HepG2 (cell line): ENCODE results near the gene RAPSN. TPM values are rescaled to one million over a fixed set of nuclear protein-coding genes. Genes with fewer than 3 reads are reported as not detected.

Experiments used
- CSRNP2 ChIP-seq: sonication (generic); formaldehyde crosslinking; conservative IDR thresholded peaks from 2 replicates; pipeline ENCODE4 v1.8.0; 2022; ENCODE audit warnings: low read depth, missing genetic modification reagents
- ELK4 ChIP-seq: sonication (generic); formaldehyde crosslinking; IDR thresholded peaks from 2 replicates; pipeline ENCODE4 v1.9.0; 2021; ENCODE audit warnings: missing genetic modification reagents, borderline replicate concordance
- HOXD1 ChIP-seq: sonication (generic); formaldehyde crosslinking; IDR thresholded peaks from 2 replicates; pipeline ENCODE4 v1.5.0; 2020; ENCODE audit warnings: missing genetic modification reagents
- THRA ChIP-seq: sonication (generic); formaldehyde crosslinking; IDR thresholded peaks from 2 replicates; pipeline ENCODE4 v1.4.0; 2020; ENCODE audit warnings: missing genetic modification reagents, borderline replicate concordance
- TRAFD1 ChIP-seq: sonication (generic); formaldehyde crosslinking; IDR thresholded peaks from 2 replicates; pipeline ENCODE4 v1.5.1; 2020; ENCODE audit warnings: missing genetic modification reagents, mild to moderate bottlenecking, borderline replicate concordance
- ZEB1 ChIP-seq: IDR thresholded peaks from 2 replicates; pipeline ENCODE4 v1.6.1; 2012; ENCODE audit warnings: mild to moderate bottlenecking, low read depth, inconsistent platforms; ENCODE audit not compliant: insufficient replicate concordance
- ZNF136 ChIP-seq: sonication (generic); formaldehyde crosslinking; IDR thresholded peaks from 2 replicates; pipeline ENCODE4 v1.8.1; 2022; ENCODE audit warnings: low read depth, mild to moderate bottlenecking, moderate library complexity, missing genetic modification reagents
- ZNF460 ChIP-seq: sonication (generic); formaldehyde crosslinking; IDR thresholded peaks from 2 replicates; pipeline ENCODE4 v1.5.1; 2020; ENCODE audit warnings: missing genetic modification reagents, mild to moderate bottlenecking, borderline replicate concordance
- ZNF550 ChIP-seq: sonication (generic); formaldehyde crosslinking; IDR thresholded peaks from 2 replicates; pipeline ENCODE4 v1.4.0; 2020; ENCODE audit warnings: mild to moderate bottlenecking, missing genetic modification reagents, borderline replicate concordance
- ZNF770 ChIP-seq: sonication (generic); formaldehyde crosslinking; IDR thresholded peaks from 2 replicates; pipeline ENCODE4 v1.5.0; 2020; ENCODE audit warnings: mild to moderate bottlenecking, missing genetic modification reagents
- ZXDC ChIP-seq: sonication (generic); formaldehyde crosslinking; IDR thresholded peaks from 2 replicates; pipeline ENCODE4 v1.5.0; 2020; ENCODE audit warnings: mild to moderate bottlenecking, missing genetic modification reagents
- polyA plus RNA-seq, 8 experiments: library from polyadenylated mRNA; depleted of rRNA in 3 of 8; stranded (reverse) in 7 of 8; unstranded in 1 of 8; fragments of >200 nt; fragmentation: Illumina TruSeq in 4 of 8; extraction: Trizol in 4 of 8; gene quantifications; 2 replicates each; pipeline versions ENCODE4 v1.2.1 to v1.2.3, GENCODE V29; 2011 to 2016; ENCODE audit warnings: low read depth in 4 of 8, missing spikeins in 1 of 8, mixed read lengths in 1 of 8; ENCODE audit not compliant: insufficient read depth in 1 of 8
- total RNA-seq, 5 experiments: library from RNA; depleted of rRNA; stranded (reverse); fragments of >200 nt; fragmentation: Illumina TruSeq; extraction: Trizol; gene quantifications; 2 replicates each; pipeline ENCODE4 v1.2.3, GENCODE V29; 2016; ENCODE audit warnings: low read depth in 1 of 5

The RAPSN gene
- total and polyA plus RNA-seq, 2 of the 13 experiments (the other 11 are each of a cell fraction or from before 2014, with no cell fraction given): 0.15 to 1.2 TPM

GRCh38 chr11:47407746-47408590 is 41.0 kb downstream of the RAPSN start, which contains the start of gene SLC39A13 (continued):
- no peak for TF ChIP-seq ZEB1
- TF ChIP-seq ZNF770: peak; percentile 77
- peak; percentile 51; the same call in 1 of the 2 replicates for TF ChIP-seq ZNF460
- peak; percentile 89; the same call in 1 of the 2 replicates for TF ChIP-seq ZXDC (CRISPR knock-in tag)
- TF ChIP-seq ZNF136 (CRISPR knock-in tag): no peak
- no peak for TF ChIP-seq ZNF550 (CRISPR knock-in tag)
- no peak for TF ChIP-seq CSRNP2 (CRISPR knock-in tag)
- TF ChIP-seq THRA (CRISPR knock-in tag): peak; percentile 48; the same call in 1 of the 2 replicates
- TF ChIP-seq HOXD1 (CRISPR knock-in tag): peak; percentile 60; the same call in 1 of the 2 replicates
- no peak for TF ChIP-seq ELK4 (CRISPR knock-in tag)
- no peak for TF ChIP-seq TRAFD1
